ENCODE measurements around the gene OSBPL5.

GRCh38 chr11:3085052-3085451, 80.1 kb downstream of the OSBPL5 start:
- TF ChIP-seq REST (tag by site-specific recombination; IDR thresholded peaks at IDR 0.05): no peak
- no peak for TF ChIP-seq CTCF (tag by site-specific recombination; IDR thresholded peaks at IDR 0.05)
- no peak for TF ChIP-seq YY1 (tag by site-specific recombination; IDR thresholded peaks at IDR 0.05)
- TF ChIP-seq ZNF184 (tag by site-specific recombination; IDR thresholded peaks at IDR 0.05): no peak
- TF ChIP-seq ZNF394 (tag by site-specific recombination; IDR thresholded peaks at IDR 0.05; ENCODE audit: borderline replicate concordance): no peak
- TF ChIP-seq ZNF391 (tag by site-specific recombination; IDR thresholded peaks at IDR 0.05; ENCODE audit: borderline replicate concordance, low read depth): no peak
- TF ChIP-seq ZSCAN30 (tag by site-specific recombination; IDR thresholded peaks at IDR 0.05): no peak
- no peak for TF ChIP-seq ZNF747 (tag by site-specific recombination; IDR thresholded peaks at IDR 0.05)
- no peak for TF ChIP-seq SP2 (tag by site-specific recombination; IDR thresholded peaks at IDR 0.05)
- TF ChIP-seq KLF9 (tag by site-specific recombination; IDR thresholded peaks at IDR 0.05; ENCODE audit: low read depth): no peak
- TF ChIP-seq ZNF24 (tag by site-specific recombination; IDR thresholded peaks at IDR 0.05): no peak
- TF ChIP-seq ZBTB49 (tag by site-specific recombination; IDR thresholded peaks at IDR 0.05; ENCODE audit: low read depth): no peak
- no peak for TF ChIP-seq TRIM28 (IDR thresholded peaks at IDR 0.05; ENCODE audit: borderline replicate concordance, low read length)
- no peak for TF ChIP-seq ZNF785 (tag by site-specific recombination; IDR thresholded peaks at IDR 0.05)

All from HEK293 (cell line).